SK-N-SH (cell line): ENCODE data around the gene AGL. TPM values are rescaled to one million over a fixed set of nuclear protein-coding genes. Genes with fewer than 3 reads are reported as not detected.

ENCODE experiments used
- CTCF ChIA-PET: fragments of 300-600, 350-600 bp; formaldehyde crosslinking; extraction: SDS; loops from one replicate; lab custom pipeline; 2021; lab: Yijun Ruan, JAX
- POLR2A ChIA-PET: fragments of 350-600 bp; sonication (Branson Sonifier 250); formaldehyde crosslinking; extraction: SDS; loops from one replicate; lab custom pipeline; 2020; ENCODE audit warnings: antibody characterized with exemption, inconsistent platforms; lab: Yijun Ruan, JAX
- DNase-seq: peaks from one replicate; pipeline ENCODE4 v3.0.0; 2012
- H2AFZ ChIP-seq: fragments of 200-600 bp; sonication (generic); 2 replicates; pipeline ENCODE4 v1.8.1; 2016; ENCODE audit warnings: antibody characterized with exemption, mild to moderate bottlenecking, low read depth
- H3F3A ChIP-seq: fragments of 200-600 bp; sonication (generic); replicated peaks from 2 replicates; pipeline ENCODE3; 2016; ENCODE audit warnings: antibody characterized with exemption, mild to moderate bottlenecking; ENCODE audit not compliant: insufficient read depth
- H3K27ac ChIP-seq, 2 experiments: fragments of 200-500 bp in 1 of 2; fragments of 200-600 bp in 1 of 2; sonication (Bioruptor generic) in 1 of 2; sonication (generic), shearing (Covaris generic) in 1 of 2; 2 replicates each; pipeline versions ENCODE4 v1.5.1 to v1.6.1; 2014 to 2016; ENCODE audit warnings: low read depth in 2 of 2, inconsistent platforms in 1 of 2, low read length in 1 of 2, mild to moderate bottlenecking in 1 of 2, mixed read lengths in 1 of 2
- H3K27me3 ChIP-seq: fragments of 200-600 bp; sonication (generic), shearing (Covaris generic); 2 replicates; pipeline ENCODE4 v1.6.1; 2016; ENCODE audit warnings: mixed run types; ENCODE audit not compliant: insufficient read depth
- H3K36me3 ChIP-seq, 2 experiments: fragments of 200-500 bp in 1 of 2; fragments of 200-600 bp in 1 of 2; sonication (Bioruptor generic) in 1 of 2; sonication (generic) in 1 of 2; replicated peaks in 1 of 2; 2 replicates each; pipeline versions ENCODE3 to v1.5.1; 2014 to 2016; ENCODE audit warnings: low read length in 1 of 2, mild to moderate bottlenecking in 1 of 2; ENCODE audit not compliant: insufficient read depth in 2 of 2, control insufficient read depth in 1 of 2
- H3K4me1 ChIP-seq, 2 experiments: fragments of 200-500 bp in 1 of 2; fragments of 200-600 bp in 1 of 2; sonication (Bioruptor generic) in 1 of 2; sonication (generic), shearing (Covaris generic) in 1 of 2; 2 replicates each; pipeline versions ENCODE4 v1.5.1 to v1.6.1; 2014 to 2016; ENCODE audit warnings: low read depth in 1 of 2, low read length in 1 of 2, mixed run types in 1 of 2; ENCODE audit not compliant: insufficient read depth in 2 of 2, control insufficient read depth in 1 of 2
- H3K4me2 ChIP-seq: fragments of 200-600 bp; sonication (generic), shearing (Covaris generic); 2 replicates; pipeline ENCODE4 v1.6.1; 2017; ENCODE audit warnings: mixed run types
- H3K4me3 ChIP-seq, 2 experiments: fragments of 200-500 bp in 1 of 2; fragments of 200-600 bp in 1 of 2; sonication (Bioruptor generic) in 1 of 2; sonication (generic), shearing (Covaris generic) in 1 of 2; 2 replicates each; pipeline versions ENCODE4 v1.5.1 to v1.8.1; 2014 to 2016; ENCODE audit warnings: low read depth in 2 of 2, inconsistent platforms in 1 of 2, low read length in 1 of 2, mild to moderate bottlenecking in 1 of 2, mixed read lengths in 1 of 2, moderate library complexity in 1 of 2
- H3K79me2 ChIP-seq: fragments of 200-600 bp; sonication (generic); 2 replicates; pipeline ENCODE4 v1.8.1; 2017; ENCODE audit warnings: mild to moderate bottlenecking; ENCODE audit not compliant: insufficient read depth
- H3K9ac ChIP-seq: fragments of 200-600 bp; sonication (generic); 2 replicates; pipeline ENCODE4 v1.6.1; 2017; ENCODE audit warnings: mixed run types
- H3K9me2 ChIP-seq: fragments of 200-600 bp; sonication (generic); 2 replicates; pipeline ENCODE4 v1.6.1; 2017; ENCODE audit warnings: mixed run types
- H3K9me3 ChIP-seq: fragments of 200-600 bp; sonication (generic); 2 replicates; pipeline ENCODE4 v1.6.1; 2017; ENCODE audit warnings: mixed run types, mild to moderate bottlenecking, moderate library complexity
- H4K20me1 ChIP-seq: fragments of 200-600 bp; sonication (generic); 2 replicates; pipeline ENCODE4 v1.6.1; 2017; ENCODE audit warnings: mild to moderate bottlenecking, mixed run types; ENCODE audit not compliant: insufficient read depth
- CHD2 ChIP-seq: fragments of 150-350 bp; IDR thresholded peaks from 2 replicates; pipeline ENCODE4 v1.6.1; 2018; ENCODE audit warnings: low read length; ENCODE audit not compliant: partially characterized antibody
- CTCF ChIP-seq: fragments of 200-600 bp; sonication (generic); IDR thresholded peaks from 2 replicates; pipeline ENCODE4 v1.6.1; 2017; ENCODE audit warnings: antibody characterized with exemption, mild to moderate bottlenecking, moderate library complexity
- GATA2 ChIP-seq: sonication (generic); formaldehyde crosslinking; IDR thresholded peaks from 2 replicates; pipeline ENCODE4 v1.5.0; 2020; ENCODE audit warnings: mild to moderate bottlenecking, missing genetic modification reagents
- IRF3 ChIP-seq: fragments of 150-350 bp; IDR thresholded peaks from 2 replicates; pipeline ENCODE4 v1.6.1; 2016; ENCODE audit warnings: mild to moderate bottlenecking, low read depth, low read length
- SMC3 ChIP-seq: IDR thresholded peaks from 2 replicates; pipeline ENCODE4 v1.6.1; 2012; ENCODE audit warnings: low read depth, low read length, improper control_type of control experiment
- USF2 ChIP-seq: fragments of 150-350 bp; IDR thresholded peaks from 2 replicates; pipeline ENCODE4 v1.6.1; 2017; ENCODE audit warnings: antibody characterized with exemption, low read length, low read depth, borderline replicate concordance
- WGBS: methylation state at CpG from one replicate; pipeline ENCODE4 v1.1.6; 2017; ENCODE audit warnings: low lambda C conversion rate; 5-methylcytosine and 5-hydroxymethylcytosine counted together
- polyA plus RNA-seq, 3 experiments: library from polyadenylated mRNA; depleted of rRNA; stranded (reverse); fragments of >200 nt; gene quantifications; 2 replicates each; pipeline ENCODE4 v1.2.3, GENCODE V29; 2012

AGL gene
- polyA plus RNA-seq, 1 of the 3 experiments (the other 2 are of a cell fraction), result 1.5 TPM

GRCh38 chr1:99825098-99825497 lies 25.1 kb upstream of the AGL start:
- Histone ChIP-seq H3K9me2 (no peaks in the 10 kb centered on the region), H3K27ac (no peak overlapping the region), H3K27me3 (no peaks in the 10 kb centered on the region), H3K36me3 (no peaks in the 10 kb centered on the region), H3K9ac (no peak overlapping the region), H3F3A (no peaks in the 10 kb centered on the region), H3K79me2 (no peaks in the 10 kb centered on the region), H2AFZ (no peak overlapping the region), H3K4me2 (no peak overlapping the region), H3K4me3 (no peak overlapping the region), H3K9me3 (no peaks in the 10 kb centered on the region)
- CTCF ChIA-PET, result no interaction called here
- POLR2A ChIA-PET, result no interaction called here
- 68% methylated on average over 3 of the region's 3 CpGs for WGBS
- DNase-seq, result no peak
- no peak for TF ChIP-seq CHD2
- TF ChIP-seq GATA2 (CRISPR knock-in tag), result no peak
- no peak for TF ChIP-seq CTCF
- no peak for TF ChIP-seq SMC3
- TF ChIP-seq, all 33 proteins: peak for 0
- no peaks in the 10 kb centered on the region for H4K20me1 ChIP-seq
- peaks cover 0 to 2% of the 10 kb centered on the region in 2 experiments; a peak in 1 of 4 replicates for H3K4me1 ChIP-seq

GRCh38 chr1:99825702-99826101 lies 24.5 kb upstream of the AGL start:
- CTCF ChIA-PET, result no interaction called here
- H3K36me3 ChIP-seq, result no peaks in the 10 kb centered on the region
- POLR2A ChIA-PET, result no interaction called here
- H3K27ac ChIP-seq, result no peak overlapping the region
- H2AFZ ChIP-seq, result no peak overlapping the region
- no peak overlapping the region for H3K4me3 ChIP-seq
- no peaks in the 10 kb centered on the region for H3F3A ChIP-seq
- H3K4me1 ChIP-seq, result peaks cover 0 to 2% of the 10 kb centered on the region in 2 experiments; a peak in 1 of 4 replicates
- no peaks in the 10 kb centered on the region for H4K20me1 ChIP-seq
- no peaks in the 10 kb centered on the region for H3K9me2 ChIP-seq
- H3K9ac ChIP-seq, result no peak overlapping the region
- no peak for DNase-seq
- H3K4me2 ChIP-seq, result no peak overlapping the region
- no peaks in the 10 kb centered on the region for H3K79me2 ChIP-seq
- no peaks in the 10 kb centered on the region for H3K9me3 ChIP-seq
- no peaks in the 10 kb centered on the region for H3K27me3 ChIP-seq
- TF ChIP-seq USF2 (no peak), CTCF (no peak), IRF3 (no peak)
- 32% methylated on average over 1 of the region's 1 CpG for WGBS
